Measurements from ENCODE around the gene CLIC4. TPM values are rescaled to one million over a fixed set of nuclear protein-coding genes. Genes with fewer than 3 reads are reported as not detected.

CLIC4 gene
- total RNA-seq, 1 donor from 2014 or later = 120 TPM

GRCh38 chr1:24742090-24742938 lies 2.9 kb upstream of the CLIC4 start:
- no peaks in the 10 kb centered on the region for H3K27me3 ChIP-seq (ENCODE audit: control insufficient read depth, insufficient read depth, low read length)
- no peak for TF ChIP-seq CTCF (IDR thresholded peaks at IDR 0.05; ENCODE audit: insufficient read depth, low read length, severe bottlenecking)
- DNase-seq (ENCODE audit: low read depth) = peak; percentile 39
- no peaks in the 10 kb centered on the region for H3K36me3 ChIP-seq (ENCODE audit: control insufficient read depth, insufficient read depth, low read length)
- H3K4me3 ChIP-seq (ENCODE audit: low read depth, low read length) = no peak overlapping the region
- no peak for FAIRE-seq

GRCh38 chr1:24743404-24744211 lies 1.6 kb upstream of the CLIC4 start:
- DNase-seq (ENCODE audit: low read depth) = peak; percentile 67
- FAIRE-seq = no peak
- H3K4me3 ChIP-seq (ENCODE audit: low read depth, low read length) = no peak overlapping the region

GRCh38 chr1:24745711-24746413 lies 615 bp downstream of the CLIC4 start:
- peak overlapping the region; percentile 89 for H3K4me3 ChIP-seq (ENCODE audit: low read depth, low read length)
- no peak for TF ChIP-seq CTCF (IDR thresholded peaks at IDR 0.05; ENCODE audit: insufficient read depth, low read length, severe bottlenecking)
- no peak for FAIRE-seq
- H3K27me3 ChIP-seq (ENCODE audit: control insufficient read depth, insufficient read depth, low read length) = no peaks in the 10 kb centered on the region
- H3K36me3 ChIP-seq (ENCODE audit: control insufficient read depth, insufficient read depth, low read length) = no peaks in the 10 kb centered on the region
- peak; percentile 74 for DNase-seq (ENCODE audit: low read depth)

More at GRCh38 chr1:24743404-24744211, 1.6 kb upstream of the CLIC4 start:
- Histone ChIP-seq H3K27me3 (ENCODE audit: control insufficient read depth, insufficient read depth, low read length) (no peaks in the 10 kb centered on the region), H3K36me3 (ENCODE audit: control insufficient read depth, insufficient read depth, low read length) (no peaks in the 10 kb centered on the region)
- no peak for TF ChIP-seq CTCF (IDR thresholded peaks at IDR 0.05; ENCODE audit: insufficient read depth, low read length, severe bottlenecking)

GRCh38 chr1:24748191-24749121 lies 3.2 kb downstream of the CLIC4 start:
- Histone ChIP-seq H3K36me3 (ENCODE audit: control insufficient read depth, insufficient read depth, low read length) (no peaks in the 10 kb centered on the region), H3K27me3 (ENCODE audit: control insufficient read depth, insufficient read depth, low read length) (no peaks in the 10 kb centered on the region), H3K4me3 (ENCODE audit: low read depth, low read length) (no peak overlapping the region)
- no peak for TF ChIP-seq CTCF (IDR thresholded peaks at IDR 0.05; ENCODE audit: insufficient read depth, low read length, severe bottlenecking)
- FAIRE-seq (no peak), DNase-seq (ENCODE audit: low read depth) (no peak)

GRCh38 chr1:24749252-24749651 lies 4.0 kb downstream of the CLIC4 start:
- DNase-seq (ENCODE audit: low read depth) = no peak
- Histone ChIP-seq H3K36me3 (ENCODE audit: control insufficient read depth, insufficient read depth, low read length) (no peaks in the 10 kb centered on the region), H3K4me3 (ENCODE audit: low read depth, low read length) (no peak overlapping the region), H3K27me3 (ENCODE audit: control insufficient read depth, insufficient read depth, low read length) (no peaks in the 10 kb centered on the region)
- no peak for FAIRE-seq
- TF ChIP-seq CTCF (IDR thresholded peaks at IDR 0.05; ENCODE audit: insufficient read depth, low read length, severe bottlenecking) = no peak
